OCI-LY1 (cell line): ENCODE results near the gene SEC23A.

Experiments used
- CTCF ChIP-seq: fragments of 200-600 bp; sonication (generic), shearing (Covaris generic); IDR thresholded peaks from 2 replicates; pipeline ENCODE4 v1.5.1; 2017; ENCODE audit warnings: mild to moderate bottlenecking, antibody characterized with exemption, low read length, moderate library complexity, mixed read lengths
- EZH2 ChIP-seq: fragments of 200-600 bp; sonication (generic), shearing (Covaris generic); IDR thresholded peaks from 2 replicates; pipeline ENCODE4 v1.8.0; 2017; ENCODE audit warnings: borderline replicate concordance, mixed run types, mild to moderate bottlenecking, antibody characterized with exemption, low read length, moderate library complexity, mixed read lengths

GRCh38 chr14:39030209-39030608, 72.8 kb downstream of the SEC23A start:
- TF ChIP-seq CTCF, result no peak
- no peak for TF ChIP-seq EZH2
